GM06990 (cell line): ENCODE measurements around the gene HBG1.

Source experiments
- DNase-seq: peaks from one replicate; pipeline ENCODE4 v3.0.0-alpha.2; 2011; ENCODE audit not compliant: insufficient read length; ENCODE audit errors: extremely low read depth
- H3K27me3 ChIP-seq: replicated peaks from 2 replicates; pipeline ENCODE4 v1.6.0; 2011; ENCODE audit warnings: low read length; ENCODE audit not compliant: control insufficient read depth, insufficient read depth
- H3K36me3 ChIP-seq: 2 replicates; pipeline ENCODE4 v1.5.1; 2011; ENCODE audit warnings: low read length; ENCODE audit not compliant: control insufficient read depth, insufficient read depth
- H3K4me3 ChIP-seq: replicated peaks from 2 replicates; pipeline ENCODE4 v1.5.1; 2011; ENCODE audit warnings: low read depth, mild to moderate bottlenecking, control low read depth, low read length
- TF ChIP-seq, protein P1 (sequence below): IDR thresholded peaks from 2 replicates; pipeline ENCODE4 v1.5.1; 2011; ENCODE audit warnings: low read length, control low read depth, mild to moderate bottlenecking, inconsistent platforms; ENCODE audit not compliant: insufficient read depth, poor library complexity, severe bottlenecking

The HBG1 gene

DNA sequence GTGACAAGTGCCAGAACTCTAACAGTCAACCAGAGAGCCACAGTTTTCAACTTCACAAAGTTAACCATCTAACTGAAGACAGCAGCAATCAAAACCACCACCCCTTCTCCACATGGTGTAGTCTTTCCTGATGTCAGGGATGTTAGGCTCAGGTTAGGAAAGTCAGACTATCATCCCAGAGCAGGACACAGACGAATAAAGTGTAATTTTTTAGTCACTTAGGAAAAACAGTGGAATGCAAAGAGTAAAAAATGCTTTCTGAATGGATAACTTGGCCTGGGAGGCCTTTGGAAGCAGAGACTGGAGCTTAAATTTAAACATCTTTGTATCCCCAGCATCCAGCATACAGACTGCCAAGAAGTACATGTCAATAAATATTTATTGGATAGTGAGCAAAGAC, 36.7 kb upstream of the HBG1 start:
- no peaks in the 10 kb centered on the region for H3K36me3 ChIP-seq
- no peaks in the 10 kb centered on the region for H3K27me3 ChIP-seq
- no peak for DNase-seq
- H3K4me3 ChIP-seq, result no peak overlapping the region
- TF ChIP-seq, protein P1, sequence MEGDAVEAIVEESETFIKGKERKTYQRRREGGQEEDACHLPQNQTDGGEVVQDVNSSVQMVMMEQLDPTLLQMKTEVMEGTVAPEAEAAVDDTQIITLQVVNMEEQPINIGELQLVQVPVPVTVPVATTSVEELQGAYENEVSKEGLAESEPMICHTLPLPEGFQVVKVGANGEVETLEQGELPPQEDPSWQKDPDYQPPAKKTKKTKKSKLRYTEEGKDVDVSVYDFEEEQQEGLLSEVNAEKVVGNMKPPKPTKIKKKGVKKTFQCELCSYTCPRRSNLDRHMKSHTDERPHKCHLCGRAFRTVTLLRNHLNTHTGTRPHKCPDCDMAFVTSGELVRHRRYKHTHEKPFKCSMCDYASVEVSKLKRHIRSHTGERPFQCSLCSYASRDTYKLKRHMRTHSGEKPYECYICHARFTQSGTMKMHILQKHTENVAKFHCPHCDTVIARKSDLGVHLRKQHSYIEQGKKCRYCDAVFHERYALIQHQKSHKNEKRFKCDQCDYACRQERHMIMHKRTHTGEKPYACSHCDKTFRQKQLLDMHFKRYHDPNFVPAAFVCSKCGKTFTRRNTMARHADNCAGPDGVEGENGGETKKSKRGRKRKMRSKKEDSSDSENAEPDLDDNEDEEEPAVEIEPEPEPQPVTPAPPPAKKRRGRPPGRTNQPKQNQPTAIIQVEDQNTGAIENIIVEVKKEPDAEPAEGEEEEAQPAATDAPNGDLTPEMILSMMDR, result no peak

DNA sequence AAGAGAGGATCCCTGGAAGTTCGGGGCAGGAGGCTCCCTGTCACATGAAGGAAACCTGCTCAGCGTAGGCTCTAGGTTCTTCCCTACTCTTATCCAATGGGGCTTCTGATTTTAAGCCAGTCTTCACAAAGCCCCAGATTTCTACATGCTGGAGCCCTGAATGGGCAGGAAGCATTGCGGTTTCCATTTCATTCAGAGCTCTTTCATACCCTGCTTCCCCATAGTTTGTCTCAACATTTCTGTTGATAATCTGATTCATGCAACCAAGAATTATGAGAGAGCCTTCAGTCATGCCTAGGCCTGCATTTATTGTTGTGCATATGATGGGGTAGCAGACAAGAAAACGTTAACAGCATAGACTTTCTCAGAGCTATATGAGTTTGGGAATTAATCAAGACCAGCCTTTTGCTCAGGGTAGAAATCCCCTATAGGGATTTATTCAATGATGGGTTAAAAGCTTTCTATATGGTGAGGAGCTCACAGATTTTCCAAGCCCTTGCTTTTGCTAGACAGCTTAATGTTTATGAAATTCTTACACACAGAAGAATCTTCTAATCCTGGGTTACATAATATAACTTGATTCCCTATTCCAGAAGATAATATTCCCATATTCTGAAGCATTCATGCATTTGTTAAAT, 36.2 kb upstream of the HBG1 start:
- TF ChIP-seq, protein P1, result no peak
- DNase-seq, result no peak
- no peaks in the 10 kb centered on the region for H3K27me3 ChIP-seq
- no peaks in the 10 kb centered on the region for H3K36me3 ChIP-seq
- no peak overlapping the region for H3K4me3 ChIP-seq

DNA sequence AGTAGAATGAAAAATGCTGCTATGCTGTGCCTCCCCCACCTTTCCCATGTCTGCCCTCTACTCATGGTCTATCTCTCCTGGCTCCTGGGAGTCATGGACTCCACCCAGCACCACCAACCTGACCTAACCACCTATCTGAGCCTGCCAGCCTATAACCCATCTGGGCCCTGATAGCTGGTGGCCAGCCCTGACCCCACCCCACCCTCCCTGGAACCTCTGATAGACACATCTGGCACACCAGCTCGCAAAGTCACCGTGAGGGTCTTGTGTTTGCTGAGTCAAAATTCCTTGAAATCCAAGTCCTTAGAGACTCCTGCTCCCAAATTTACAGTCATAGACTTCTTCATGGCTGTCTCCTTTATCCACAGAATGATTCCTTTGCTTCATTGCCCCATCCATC, 35.0 kb upstream of the HBG1 start:
- DNase-seq, result no peak
- TF ChIP-seq, protein P1, result no peak

DNA sequence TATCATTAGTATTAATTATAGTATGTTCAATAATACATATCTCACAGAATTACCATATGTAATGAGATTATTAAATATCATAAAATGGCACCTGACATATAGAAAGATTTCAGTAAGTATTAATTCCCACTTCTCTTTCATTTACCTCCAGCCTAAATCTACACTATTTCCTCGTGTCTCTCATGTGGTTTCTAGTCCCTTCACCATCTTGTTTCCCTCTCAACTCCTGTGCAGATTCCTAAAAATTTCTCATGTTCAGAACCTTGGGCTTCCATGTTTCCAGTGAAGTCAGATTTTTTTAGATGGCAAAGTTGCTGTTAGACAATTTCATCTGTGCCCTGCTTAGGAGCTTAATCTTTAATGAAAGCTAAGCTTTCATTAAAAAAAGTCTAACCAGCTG, 34.2 kb upstream of the HBG1 start:
- TF ChIP-seq, protein P1, result no peak
- DNase-seq, result no peak
- Histone ChIP-seq H3K4me3 (no peak overlapping the region), H3K27me3 (no peaks in the 10 kb centered on the region), H3K36me3 (no peaks in the 10 kb centered on the region)

More for the DNA sequence above, 35.0 kb upstream of the HBG1 start:
- Histone ChIP-seq H3K4me3 (no peak overlapping the region), H3K36me3 (no peaks in the 10 kb centered on the region), H3K27me3 (no peaks in the 10 kb centered on the region)

DNA sequence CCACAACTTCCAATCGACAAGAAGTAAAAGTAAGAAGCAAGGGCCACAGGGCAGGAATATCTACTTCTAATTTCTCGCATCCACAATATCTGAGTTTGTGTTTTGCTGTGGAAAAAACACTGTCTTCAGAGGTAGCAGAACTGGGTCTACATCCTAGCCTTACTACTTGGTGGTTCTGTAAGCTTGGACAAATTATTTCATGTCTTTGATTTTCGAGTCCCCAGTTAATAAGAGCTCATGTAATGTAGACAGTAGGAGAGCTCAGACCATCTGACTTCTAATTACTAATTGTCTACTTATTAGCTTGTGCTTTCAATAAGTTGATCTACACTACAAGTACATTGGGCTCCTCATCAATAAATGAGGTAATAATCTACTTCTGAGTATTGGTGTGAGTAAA, 33.4 kb upstream of the HBG1 start:
- TF ChIP-seq, protein P1, result no peak
- Histone ChIP-seq H3K36me3 (no peaks in the 10 kb centered on the region), H3K27me3 (no peaks in the 10 kb centered on the region), H3K4me3 (no peak overlapping the region)
- no peak for DNase-seq

DNA sequence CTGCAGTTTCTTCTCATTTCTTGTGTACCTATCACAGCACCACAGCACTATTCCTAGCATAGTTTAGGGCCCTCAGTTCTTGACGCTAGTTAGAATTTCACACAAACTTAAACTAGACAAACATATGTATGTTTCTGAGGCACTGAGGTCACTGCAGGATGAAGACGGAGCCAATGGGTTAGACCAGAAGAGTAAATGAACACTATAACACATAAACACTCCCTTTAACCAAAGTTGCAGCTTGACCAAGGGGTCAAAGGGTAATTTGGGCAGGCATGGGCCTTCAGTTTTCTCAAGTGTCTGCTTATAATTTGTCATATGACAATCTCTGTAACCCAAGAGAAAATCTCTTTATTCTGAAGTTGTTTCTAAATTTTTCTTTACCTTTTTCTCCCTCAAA, 33.0 kb upstream of the HBG1 start:
- Histone ChIP-seq H3K4me3 (no peak overlapping the region), H3K27me3 (no peaks in the 10 kb centered on the region), H3K36me3 (no peaks in the 10 kb centered on the region)
- no peak for DNase-seq
- TF ChIP-seq, protein P1, result no peak
